ENCODE data around the gene HOXB5. TPM values are rescaled to one million over a fixed set of nuclear protein-coding genes. Genes with fewer than 3 reads are reported as not detected.
A peak's percentile ranks its signal among the peaks of the same experiment; 100 is the strongest.

HOXB5 gene
- total and polyA plus RNA-seq, 12 donors = 0.12 to 10.5 (median 3.6) TPM

DNA sequence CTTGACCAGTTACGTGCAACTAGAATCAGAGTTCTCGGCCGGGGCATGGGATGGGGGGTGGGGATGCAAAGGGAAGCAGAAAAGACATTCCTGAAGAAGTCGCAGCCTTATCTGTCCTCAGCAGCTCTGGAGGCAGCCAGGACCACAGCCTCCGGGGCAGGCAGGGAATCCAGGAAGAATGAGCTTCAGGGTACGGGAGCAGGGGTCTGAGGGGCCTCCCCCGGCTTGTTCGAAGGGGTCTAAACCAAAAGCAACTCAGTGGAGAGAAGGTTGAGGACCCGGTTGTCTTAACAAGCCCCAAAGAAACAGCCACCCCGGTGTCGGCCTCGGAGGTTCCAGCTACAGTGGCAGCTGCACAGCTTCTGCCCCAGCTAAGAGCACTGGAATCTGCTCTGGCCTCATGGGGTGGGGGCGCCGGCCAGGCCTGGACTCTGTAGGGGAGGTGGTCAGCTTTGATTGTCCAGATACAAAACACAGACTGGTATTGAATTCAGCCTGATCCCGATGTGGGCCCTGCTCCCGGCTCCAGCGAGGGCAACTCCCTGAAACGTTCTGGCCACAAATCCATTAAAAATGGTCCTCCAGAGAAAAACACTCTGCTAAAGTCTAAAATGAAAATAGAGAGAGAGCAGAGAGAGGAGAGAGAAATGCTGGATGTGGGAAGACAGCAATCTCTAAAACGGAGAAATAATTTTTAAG lies 23.1 kb downstream of the HOXB5 start:
- Histone ChIP-seq H3K4me1 (replicated peaks in 1 of 2) (peaks cover 0 to 30% of the 10 kb centered on the region in 2 donors), H3K4me3 (peak overlapping the region in 1 of 4 donors; percentile 3), H3K27ac (peak overlapping the region in 3 of 5 donors; percentile 29 to 81 (median 71)), H3K36me3 (replicated peaks in 1 of 2) (no peaks in the 10 kb centered on the region), H3K27me3 (no peaks in the 10 kb centered on the region), H3K9me3 (replicated peaks in 1 of 3) (no peaks in the 10 kb centered on the region)
- DNase-seq = peak in 1 of 7 donors; percentile 24
- no peak for TF ChIP-seq POLR2A (IDR thresholded peaks at IDR 0.05)
- no peak for TF ChIP-seq CTCF (IDR thresholded peaks at IDR 0.05)
- WGBS, 4 donors = 40 to 59% (median 54%) methylated on average over 14 to 19 of the region's 19 CpGs
- intact Hi-C loops (cut with DNase I) = no loop called here

- TF ChIP-seq CTCF (IDR thresholded peaks at IDR 0.05) = no peak
- TF ChIP-seq POLR2A (IDR thresholded peaks at IDR 0.05) = no peak
- Histone ChIP-seq H3K27me3 (no peaks in the 10 kb centered on the region), H3K9me3 (replicated peaks in 1 of 3) (no peaks in the 10 kb centered on the region), H3K27ac (peak overlapping the region in 2 of 5 donors; percentile 71 to 81), H3K4me3 (peak overlapping the region in 1 of 4 donors; percentile 3), H3K36me3 (replicated peaks in 1 of 2) (no peaks in the 10 kb centered on the region), H3K4me1 (replicated peaks in 1 of 2) (peaks cover 0 to 23% of the 10 kb centered on the region in 2 donors)
- 67 to 71% (median 67%) methylated on average over 6 of the region's 6 CpGs for WGBS, 4 donors
- intact Hi-C loops (cut with DNase I) = no loop called here
- no peak for DNase-seq
These were observed 23.8 kb downstream of the HOXB5 start for GRCh38 chr17:48569674-48570324.

GRCh38 chr17:48569240-48569582 lies 24.4 kb downstream of the HOXB5 start:
- Histone ChIP-seq H3K27me3 (no peaks in the 10 kb centered on the region), H3K27ac (peak overlapping the region in 2 of 5 donors; percentile 23 to 71), H3K4me1 (replicated peaks in 1 of 2) (peaks cover 0 to 19% of the 10 kb centered on the region in 2 donors), H3K4me3 (no peak overlapping the region), H3K36me3 (replicated peaks in 1 of 2) (no peaks in the 10 kb centered on the region), H3K9me3 (replicated peaks in 1 of 3) (no peaks in the 10 kb centered on the region)
- 56 to 77% (median 62%) methylated on average over 3 of the region's 3 CpGs for WGBS, 4 donors
- intact Hi-C loops (cut with DNase I) = no loop called here
- no peak for DNase-seq
- TF ChIP-seq POLR2A (IDR thresholded peaks at IDR 0.05) = no peak
- no peak for TF ChIP-seq CTCF (IDR thresholded peaks at IDR 0.05)

DNA sequence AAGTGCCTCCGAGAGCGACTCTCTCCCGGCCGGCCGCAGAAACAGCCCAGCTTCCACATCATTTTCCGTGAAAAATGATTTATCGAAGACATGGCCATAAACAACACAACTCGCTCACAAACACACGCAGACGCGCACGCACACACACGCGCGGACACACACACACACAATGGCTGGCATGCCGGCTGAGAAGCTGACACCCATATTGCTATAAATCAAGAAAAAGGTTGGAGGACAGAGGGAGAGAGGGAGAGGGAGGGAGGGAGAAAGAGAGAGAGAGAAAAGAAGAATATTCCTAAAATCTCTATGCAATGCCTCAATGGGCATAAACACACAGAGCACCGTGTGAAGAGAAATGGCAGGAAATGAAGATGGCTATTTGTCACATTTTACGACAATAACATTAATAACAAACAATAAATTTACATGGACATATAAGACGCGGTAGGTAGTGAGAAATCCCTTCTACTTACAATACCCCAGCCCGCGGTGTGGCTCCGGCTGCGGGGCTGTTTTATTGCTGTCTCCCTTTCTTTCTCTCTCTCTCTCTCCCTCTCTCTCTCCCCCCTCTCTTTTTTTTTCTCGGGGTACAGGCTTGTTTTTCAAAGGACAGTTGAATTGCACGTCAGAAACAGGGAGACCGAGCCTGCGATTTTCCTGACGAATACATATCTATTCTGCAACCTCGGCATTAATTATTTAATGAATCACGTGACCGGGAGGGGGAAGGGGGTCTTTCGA lies 24.9 kb downstream of the HOXB5 start:
- peak overlapping the region in 1 of 4 donors; percentile 13 for H3K4me3 ChIP-seq
- no peaks in the 10 kb centered on the region for H3K27me3 ChIP-seq
- peak overlapping the region in 2 of 5 donors; percentile 23 to 26 for H3K27ac ChIP-seq
- WGBS, 4 donors = 43 to 54% (median 47%) methylated on average over 33 of the region's 33 CpGs
- H3K9me3 ChIP-seq (replicated peaks in 1 of 3) = no peaks in the 10 kb centered on the region
- no peaks in the 10 kb centered on the region for H3K36me3 ChIP-seq (replicated peaks in 1 of 2)
- H3K4me1 ChIP-seq (replicated peaks in 1 of 2) = peaks cover 0 to 20% of the 10 kb centered on the region in 2 donors
- TF ChIP-seq POLR2A (IDR thresholded peaks at IDR 0.05) (no peak), CTCF (IDR thresholded peaks at IDR 0.05) (no peak)
- no peak for DNase-seq
- intact Hi-C loops (cut with DNase I) = no loop called here
